ENCODE measurements around the gene GJC1.

Gene GJC1

DNA sequence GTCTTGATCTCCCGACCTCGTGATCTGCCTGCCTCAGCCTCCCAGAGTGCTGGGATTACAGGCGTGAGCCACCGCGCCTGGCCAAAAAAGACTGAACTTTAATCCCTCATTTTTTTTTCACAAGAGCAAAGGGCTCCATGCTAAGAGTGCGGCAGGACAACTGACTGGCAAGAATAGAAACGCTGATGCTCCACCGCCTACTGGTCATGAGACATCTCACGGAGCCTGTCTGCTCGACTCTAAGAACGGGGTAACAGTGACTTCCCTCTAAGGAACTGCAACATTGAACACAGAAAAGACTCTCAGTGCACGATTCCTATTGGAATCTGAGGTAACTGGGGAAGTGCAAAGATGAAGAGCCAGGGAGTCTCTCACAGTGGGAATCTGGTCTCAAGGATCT, 41.5 kb upstream of the GJC1 start:
- DNase-seq (ENCODE audit: low read depth): no peak
- TF ChIP-seq, protein P1, sequence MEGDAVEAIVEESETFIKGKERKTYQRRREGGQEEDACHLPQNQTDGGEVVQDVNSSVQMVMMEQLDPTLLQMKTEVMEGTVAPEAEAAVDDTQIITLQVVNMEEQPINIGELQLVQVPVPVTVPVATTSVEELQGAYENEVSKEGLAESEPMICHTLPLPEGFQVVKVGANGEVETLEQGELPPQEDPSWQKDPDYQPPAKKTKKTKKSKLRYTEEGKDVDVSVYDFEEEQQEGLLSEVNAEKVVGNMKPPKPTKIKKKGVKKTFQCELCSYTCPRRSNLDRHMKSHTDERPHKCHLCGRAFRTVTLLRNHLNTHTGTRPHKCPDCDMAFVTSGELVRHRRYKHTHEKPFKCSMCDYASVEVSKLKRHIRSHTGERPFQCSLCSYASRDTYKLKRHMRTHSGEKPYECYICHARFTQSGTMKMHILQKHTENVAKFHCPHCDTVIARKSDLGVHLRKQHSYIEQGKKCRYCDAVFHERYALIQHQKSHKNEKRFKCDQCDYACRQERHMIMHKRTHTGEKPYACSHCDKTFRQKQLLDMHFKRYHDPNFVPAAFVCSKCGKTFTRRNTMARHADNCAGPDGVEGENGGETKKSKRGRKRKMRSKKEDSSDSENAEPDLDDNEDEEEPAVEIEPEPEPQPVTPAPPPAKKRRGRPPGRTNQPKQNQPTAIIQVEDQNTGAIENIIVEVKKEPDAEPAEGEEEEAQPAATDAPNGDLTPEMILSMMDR (conservative IDR thresholded peaks at IDR 0.05; ENCODE audit: low read depth, low read length): no peak
- H3K4me3 ChIP-seq (ENCODE audit: low read depth, low read length): no peak overlapping the region

DNA sequence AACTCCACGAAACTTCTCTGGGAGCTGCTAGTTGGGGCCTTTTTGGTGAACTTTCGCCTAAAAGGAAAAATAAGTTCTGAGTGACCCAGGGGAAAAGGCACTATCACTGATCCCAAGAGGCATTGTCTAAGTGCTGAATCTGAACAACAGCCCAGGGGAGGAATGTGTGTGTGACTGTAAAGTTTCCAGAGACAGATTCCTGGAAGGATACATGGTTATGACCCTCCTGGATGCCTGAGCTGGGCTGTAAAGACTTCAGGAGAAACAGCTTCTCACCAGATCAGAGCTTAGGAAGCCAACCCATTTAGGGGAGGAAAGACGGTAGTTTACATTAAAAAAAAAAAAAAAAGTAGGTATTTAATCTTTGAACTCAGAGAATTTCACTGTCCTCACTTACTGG, 37.8 kb upstream of the GJC1 start:
- DNase-seq (ENCODE audit: low read depth): no peak
- no peak overlapping the region for H3K4me3 ChIP-seq (ENCODE audit: low read depth, low read length)
- TF ChIP-seq, protein P1 (conservative IDR thresholded peaks at IDR 0.05; ENCODE audit: low read depth, low read length): no peak

- DNase-seq (ENCODE audit: low read depth): no peak
- no peak overlapping the region for H3K4me3 ChIP-seq (ENCODE audit: low read depth, low read length)
- TF ChIP-seq, protein P1 (conservative IDR thresholded peaks at IDR 0.05; ENCODE audit: low read depth, low read length): no peak
Measured at GRCh38 chr17:44865931-44866330, 35.8 kb upstream of the GJC1 start.

DNA sequence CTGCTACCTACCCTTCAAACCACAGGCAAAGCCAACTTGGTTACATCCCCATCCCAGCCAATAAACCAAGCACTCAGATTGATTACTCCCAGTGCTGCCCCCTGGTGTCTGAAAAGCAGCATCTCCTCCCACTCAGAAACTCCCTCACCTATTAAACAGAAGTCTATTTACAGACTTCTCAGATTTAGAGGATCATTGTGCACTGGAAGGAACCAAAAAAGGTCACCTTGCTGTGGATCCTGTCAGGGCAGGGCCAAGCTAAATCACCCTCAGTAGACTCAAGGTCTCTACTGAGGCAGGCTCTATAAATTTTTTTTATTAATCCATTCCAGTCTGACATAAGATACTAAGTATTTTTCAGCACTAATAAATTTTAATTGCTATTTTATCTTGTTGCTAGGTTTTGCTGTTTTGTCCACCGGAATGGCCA, 35.2 kb upstream of the GJC1 start:
- peak; percentile 85 for DNase-seq (ENCODE audit: low read depth)
- H3K4me3 ChIP-seq (ENCODE audit: low read depth, low read length): no peak overlapping the region
- TF ChIP-seq, protein P1 (conservative IDR thresholded peaks at IDR 0.05; ENCODE audit: low read depth, low read length): peak; percentile 90

- TF ChIP-seq, protein P1 (conservative IDR thresholded peaks at IDR 0.05; ENCODE audit: low read depth, low read length): no peak
- no peak overlapping the region for H3K4me3 ChIP-seq (ENCODE audit: low read depth, low read length)
- no peak for DNase-seq (ENCODE audit: low read depth)
Measured at GRCh38 chr17:44864831-44865230, 34.7 kb upstream of the GJC1 start.

GRCh38 chr17:44863061-44863918, 33.2 kb upstream of the GJC1 start:
- H3K4me3 ChIP-seq (ENCODE audit: low read depth, low read length): no peak overlapping the region
- no peak for DNase-seq (ENCODE audit: low read depth)
- TF ChIP-seq, protein P1 (conservative IDR thresholded peaks at IDR 0.05; ENCODE audit: low read depth, low read length): no peak
